GM23338 (cell line): ENCODE data around the gene ZNF610. TPM values are rescaled to one million over a fixed set of nuclear protein-coding genes. Genes with fewer than 3 reads are reported as not detected.

Source experiments
- EZH2 ChIP-seq: fragments of 200-600 bp; sonication (generic); IDR thresholded peaks from one replicate; pipeline ENCODE4 v1.8.0; 2017; ENCODE audit warnings: antibody characterized with exemption, mild to moderate bottlenecking, low read depth; ENCODE audit not compliant: unreplicated experiment
- EZH2phosphoT487 ChIP-seq: fragments of 200-600 bp; sonication (generic); IDR thresholded peaks from one replicate; pipeline ENCODE4 v1.8.1; 2018; ENCODE audit warnings: antibody characterized with exemption; ENCODE audit not compliant: unreplicated experiment
- JUNB ChIP-seq: IDR thresholded peaks from one replicate; pipeline ENCODE4 v1.6.1; 2016; ENCODE audit warnings: antibody characterized with exemption; ENCODE audit not compliant: unreplicated experiment
- POLR2AphosphoS5 ChIP-seq: IDR thresholded peaks from 2 replicates; pipeline ENCODE4 v1.6.1; 2016; ENCODE audit warnings: antibody characterized with exemption, low read depth
- polyA plus RNA-seq: library from polyadenylated mRNA; unstranded; fragments of >200 nt; fragmentation: Nextera tagmentation; extraction: Ambion mirVana; gene quantifications from 2 replicates; pipeline ENCODE4 v1.2.1, GENCODE V29; 2016
- total RNA-seq: library from RNA; depleted of rRNA; stranded (reverse); fragments of >200 nt; shearing (Covaris generic); gene quantifications from 2 replicates; pipeline ENCODE4 v1.2.3, GENCODE V29; 2014
- TF ChIP-seq, protein P1 (sequence below): fragments of 250-450 bp; sonication (Bioruptor Pico); IDR thresholded peaks from 2 replicates; pipeline ENCODE4 v1.5.0; 2020; ENCODE audit warnings: mild to moderate bottlenecking, moderate library complexity
- TF ChIP-seq, protein P2 (sequence below): IDR thresholded peaks from one replicate; pipeline ENCODE4 v1.6.1; 2018; ENCODE audit warnings: antibody characterized with exemption; ENCODE audit not compliant: unreplicated experiment
- TF ChIP-seq, protein P3 (sequence below), 2 experiments: fragments of 200-600 bp in 1 of 2; sonication (generic) in 1 of 2; conservative IDR thresholded peaks; 2 replicates each; pipeline versions ENCODE4 v1.5.1 to v1.6.1; 2016 to 2017; ENCODE audit warnings: antibody characterized with exemption in 2 of 2, low read depth in 2 of 2, mild to moderate bottlenecking in 2 of 2, moderate library complexity in 1 of 2

Gene ZNF610
- total and polyA plus RNA-seq, 2 experiments from 2014 or later: 4.7 to 6.3 TPM

DNA sequence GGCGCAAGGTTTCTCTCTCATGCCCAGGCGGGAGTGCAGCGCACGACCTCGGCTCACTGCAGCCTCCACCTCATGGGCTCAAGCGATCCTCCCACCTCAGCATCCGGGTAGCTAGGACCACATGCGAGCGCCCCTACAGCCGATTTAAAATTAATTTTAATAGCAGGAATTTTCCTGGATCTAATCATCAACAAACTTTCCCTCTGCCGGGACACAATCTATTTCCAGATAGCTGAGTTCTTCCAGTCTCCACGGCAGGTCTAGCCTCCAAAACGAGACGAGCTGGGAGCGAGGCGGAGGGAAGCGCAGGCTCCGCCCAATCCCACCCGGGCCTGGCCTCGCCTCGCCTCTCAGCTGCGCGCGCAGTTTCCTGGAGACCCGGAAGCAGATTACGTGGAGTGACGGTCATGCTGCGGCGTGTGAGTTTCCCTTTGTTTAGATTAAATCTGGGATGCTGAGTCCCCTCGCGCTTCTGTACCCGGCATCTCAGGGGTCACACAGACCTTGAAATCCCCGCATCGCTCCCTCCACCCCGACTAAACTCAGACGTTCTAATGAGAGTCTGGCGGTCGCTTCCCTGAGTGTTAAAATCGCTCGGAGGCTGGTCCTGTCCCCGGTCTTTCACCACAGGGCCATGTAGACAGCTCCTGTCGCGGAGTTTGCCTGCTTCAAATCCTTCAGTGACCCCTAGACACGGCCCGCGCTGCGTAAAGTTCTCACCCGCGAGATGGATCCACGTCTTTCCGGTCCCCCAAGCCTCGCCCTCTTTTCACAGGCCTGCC is 33.7 kb downstream of the ZNF610 start, which contains the start of gene ZNF880 (continued):
- TF ChIP-seq, protein P1, sequence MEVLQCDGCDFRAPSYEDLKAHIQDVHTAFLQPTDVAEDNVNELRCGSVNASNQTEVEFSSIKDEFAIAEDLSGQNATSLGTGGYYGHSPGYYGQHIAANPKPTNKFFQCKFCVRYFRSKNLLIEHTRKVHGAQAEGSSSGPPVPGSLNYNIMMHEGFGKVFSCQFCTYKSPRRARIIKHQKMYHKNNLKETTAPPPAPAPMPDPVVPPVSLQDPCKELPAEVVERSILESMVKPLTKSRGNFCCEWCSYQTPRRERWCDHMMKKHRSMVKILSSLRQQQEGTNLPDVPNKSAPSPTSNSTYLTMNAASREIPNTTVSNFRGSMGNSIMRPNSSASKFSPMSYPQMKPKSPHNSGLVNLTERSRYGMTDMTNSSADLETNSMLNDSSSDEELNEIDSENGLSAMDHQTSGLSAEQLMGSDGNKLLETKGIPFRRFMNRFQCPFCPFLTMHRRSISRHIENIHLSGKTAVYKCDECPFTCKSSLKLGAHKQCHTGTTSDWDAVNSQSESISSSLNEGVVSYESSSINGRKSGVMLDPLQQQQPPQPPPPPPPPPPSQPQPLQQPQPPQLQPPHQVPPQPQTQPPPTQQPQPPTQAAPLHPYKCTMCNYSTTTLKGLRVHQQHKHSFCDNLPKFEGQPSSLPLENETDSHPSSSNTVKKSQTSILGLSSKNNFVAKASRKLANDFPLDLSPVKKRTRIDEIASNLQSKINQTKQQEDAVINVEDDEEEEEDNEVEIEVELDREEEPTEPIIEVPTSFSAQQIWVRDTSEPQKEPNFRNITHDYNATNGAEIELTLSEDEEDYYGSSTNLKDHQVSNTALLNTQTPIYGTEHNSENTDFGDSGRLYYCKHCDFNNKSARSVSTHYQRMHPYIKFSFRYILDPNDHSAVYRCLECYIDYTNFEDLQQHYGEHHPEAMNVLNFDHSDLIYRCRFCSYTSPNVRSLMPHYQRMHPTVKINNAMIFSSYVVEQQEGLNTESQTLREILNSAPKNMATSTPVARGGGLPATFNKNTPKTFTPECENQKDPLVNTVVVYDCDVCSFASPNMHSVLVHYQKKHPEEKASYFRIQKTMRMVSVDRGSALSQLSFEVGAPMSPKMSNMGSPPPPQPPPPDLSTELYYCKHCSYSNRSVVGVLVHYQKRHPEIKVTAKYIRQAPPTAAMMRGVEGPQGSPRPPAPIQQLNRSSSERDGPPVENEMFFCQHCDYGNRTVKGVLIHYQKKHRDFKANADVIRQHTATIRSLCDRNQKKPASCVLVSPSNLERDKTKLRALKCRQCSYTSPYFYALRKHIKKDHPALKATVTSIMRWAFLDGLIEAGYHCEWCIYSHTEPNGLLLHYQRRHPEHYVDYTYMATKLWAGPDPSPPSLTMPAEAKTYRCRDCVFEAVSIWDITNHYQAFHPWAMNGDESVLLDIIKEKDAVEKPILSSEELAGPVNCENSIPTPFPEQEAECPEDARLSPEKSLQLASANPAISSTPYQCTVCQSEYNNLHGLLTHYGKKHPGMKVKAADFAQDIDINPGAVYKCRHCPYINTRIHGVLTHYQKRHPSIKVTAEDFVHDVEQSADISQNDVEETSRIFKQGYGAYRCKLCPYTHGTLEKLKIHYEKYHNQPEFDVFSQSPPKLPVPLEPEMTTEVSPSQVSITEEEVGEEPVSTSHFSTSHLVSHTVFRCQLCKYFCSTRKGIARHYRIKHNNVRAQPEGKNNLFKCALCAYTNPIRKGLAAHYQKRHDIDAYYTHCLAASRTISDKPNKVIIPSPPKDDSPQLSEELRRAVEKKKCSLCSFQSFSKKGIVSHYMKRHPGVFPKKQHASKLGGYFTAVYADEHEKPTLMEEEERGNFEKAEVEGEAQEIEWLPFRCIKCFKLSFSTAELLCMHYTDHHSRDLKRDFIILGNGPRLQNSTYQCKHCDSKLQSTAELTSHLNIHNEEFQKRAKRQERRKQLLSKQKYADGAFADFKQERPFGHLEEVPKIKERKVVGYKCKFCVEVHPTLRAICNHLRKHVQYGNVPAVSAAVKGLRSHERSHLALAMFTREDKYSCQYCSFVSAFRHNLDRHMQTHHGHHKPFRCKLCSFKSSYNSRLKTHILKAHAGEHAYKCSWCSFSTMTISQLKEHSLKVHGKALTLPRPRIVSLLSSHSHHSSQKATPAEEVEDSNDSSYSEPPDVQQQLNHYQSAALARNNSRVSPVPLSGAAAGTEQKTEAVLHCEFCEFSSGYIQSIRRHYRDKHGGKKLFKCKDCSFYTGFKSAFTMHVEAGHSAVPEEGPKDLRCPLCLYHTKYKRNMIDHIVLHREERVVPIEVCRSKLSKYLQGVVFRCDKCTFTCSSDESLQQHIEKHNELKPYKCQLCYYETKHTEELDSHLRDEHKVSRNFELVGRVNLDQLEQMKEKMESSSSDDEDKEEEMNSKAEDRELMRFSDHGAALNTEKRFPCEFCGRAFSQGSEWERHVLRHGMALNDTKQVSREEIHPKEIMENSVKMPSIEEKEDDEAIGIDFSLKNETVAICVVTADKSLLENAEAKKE (CRISPR knock-in tag): no peak
- TF ChIP-seq, protein P2, sequence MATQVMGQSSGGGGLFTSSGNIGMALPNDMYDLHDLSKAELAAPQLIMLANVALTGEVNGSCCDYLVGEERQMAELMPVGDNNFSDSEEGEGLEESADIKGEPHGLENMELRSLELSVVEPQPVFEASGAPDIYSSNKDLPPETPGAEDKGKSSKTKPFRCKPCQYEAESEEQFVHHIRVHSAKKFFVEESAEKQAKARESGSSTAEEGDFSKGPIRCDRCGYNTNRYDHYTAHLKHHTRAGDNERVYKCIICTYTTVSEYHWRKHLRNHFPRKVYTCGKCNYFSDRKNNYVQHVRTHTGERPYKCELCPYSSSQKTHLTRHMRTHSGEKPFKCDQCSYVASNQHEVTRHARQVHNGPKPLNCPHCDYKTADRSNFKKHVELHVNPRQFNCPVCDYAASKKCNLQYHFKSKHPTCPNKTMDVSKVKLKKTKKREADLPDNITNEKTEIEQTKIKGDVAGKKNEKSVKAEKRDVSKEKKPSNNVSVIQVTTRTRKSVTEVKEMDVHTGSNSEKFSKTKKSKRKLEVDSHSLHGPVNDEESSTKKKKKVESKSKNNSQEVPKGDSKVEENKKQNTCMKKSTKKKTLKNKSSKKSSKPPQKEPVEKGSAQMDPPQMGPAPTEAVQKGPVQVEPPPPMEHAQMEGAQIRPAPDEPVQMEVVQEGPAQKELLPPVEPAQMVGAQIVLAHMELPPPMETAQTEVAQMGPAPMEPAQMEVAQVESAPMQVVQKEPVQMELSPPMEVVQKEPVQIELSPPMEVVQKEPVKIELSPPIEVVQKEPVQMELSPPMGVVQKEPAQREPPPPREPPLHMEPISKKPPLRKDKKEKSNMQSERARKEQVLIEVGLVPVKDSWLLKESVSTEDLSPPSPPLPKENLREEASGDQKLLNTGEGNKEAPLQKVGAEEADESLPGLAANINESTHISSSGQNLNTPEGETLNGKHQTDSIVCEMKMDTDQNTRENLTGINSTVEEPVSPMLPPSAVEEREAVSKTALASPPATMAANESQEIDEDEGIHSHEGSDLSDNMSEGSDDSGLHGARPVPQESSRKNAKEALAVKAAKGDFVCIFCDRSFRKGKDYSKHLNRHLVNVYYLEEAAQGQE: no peak
- TF ChIP-seq POLR2AphosphoS5 (peak; percentile 86), JUNB (no peak), EZH2 (no peak), EZH2phosphoT487 (no peak)
- TF ChIP-seq, protein P3, sequence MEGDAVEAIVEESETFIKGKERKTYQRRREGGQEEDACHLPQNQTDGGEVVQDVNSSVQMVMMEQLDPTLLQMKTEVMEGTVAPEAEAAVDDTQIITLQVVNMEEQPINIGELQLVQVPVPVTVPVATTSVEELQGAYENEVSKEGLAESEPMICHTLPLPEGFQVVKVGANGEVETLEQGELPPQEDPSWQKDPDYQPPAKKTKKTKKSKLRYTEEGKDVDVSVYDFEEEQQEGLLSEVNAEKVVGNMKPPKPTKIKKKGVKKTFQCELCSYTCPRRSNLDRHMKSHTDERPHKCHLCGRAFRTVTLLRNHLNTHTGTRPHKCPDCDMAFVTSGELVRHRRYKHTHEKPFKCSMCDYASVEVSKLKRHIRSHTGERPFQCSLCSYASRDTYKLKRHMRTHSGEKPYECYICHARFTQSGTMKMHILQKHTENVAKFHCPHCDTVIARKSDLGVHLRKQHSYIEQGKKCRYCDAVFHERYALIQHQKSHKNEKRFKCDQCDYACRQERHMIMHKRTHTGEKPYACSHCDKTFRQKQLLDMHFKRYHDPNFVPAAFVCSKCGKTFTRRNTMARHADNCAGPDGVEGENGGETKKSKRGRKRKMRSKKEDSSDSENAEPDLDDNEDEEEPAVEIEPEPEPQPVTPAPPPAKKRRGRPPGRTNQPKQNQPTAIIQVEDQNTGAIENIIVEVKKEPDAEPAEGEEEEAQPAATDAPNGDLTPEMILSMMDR (conservative IDR thresholded peaks at IDR 0.05; ENCODE audit: low read depth in 2 of 2): no peak
